ENCODE results near the gene CCDC73. TPM values are rescaled to one million over a fixed set of nuclear protein-coding genes. Genes with fewer than 3 reads are reported as not detected.

The CCDC73 gene
- total RNA-seq, 1 experiment from 2014 or later: 0.04 TPM

GRCh38 chr11:32594272-32594671, 200.2 kb downstream of the CCDC73 start:
- Histone ChIP-seq H3K9ac (ENCODE audit: low read length) (no peak overlapping the region), H3K36me3 (ENCODE audit: low read depth, low read length) (peaks cover 77% of the 10 kb centered on the region), H2AFZ (ENCODE audit: low read length) (no peak overlapping the region), H3K27me3 (ENCODE audit: low read length) (no peaks in the 10 kb centered on the region), H3K4me2 (ENCODE audit: low read length) (no peak overlapping the region), H3K27ac (ENCODE audit: low read length) (no peak overlapping the region), H3K4me3 (ENCODE audit: low read length) (no peak overlapping the region), H3K9me3 (ENCODE audit: low read length) (no peaks in the 10 kb centered on the region), H3K9me2 (replicated peaks; ENCODE audit: low read length) (no peaks in the 10 kb centered on the region), H3K4me1 (ENCODE audit: insufficient read depth, low read length) (no peaks in the 10 kb centered on the region), H3F3A (ENCODE audit: low read length, unreplicated experiment) (no peaks in the 10 kb centered on the region), H3K79me2 (ENCODE audit: low read length) (peaks cover 39% of the 10 kb centered on the region), H4K20me1 (ENCODE audit: low read length) (0 out of 2 replicates have a peak, but pooled peaks cover 5% of the 10 kb centered on the region)
- ChIA-PET POLR2A (ENCODE audit: unreplicated experiment) (no interaction called here), CTCF (no interaction called here)
- TF ChIP-seq EZH2 (IDR thresholded peaks at IDR 0.05; ENCODE audit: low read length, unreplicated experiment) (no peak), CTCF (conservative IDR thresholded peaks at IDR 0.05; ENCODE audit: low read depth, low read length) (no peak), EZH2phosphoT487 (IDR thresholded peaks at IDR 0.05; ENCODE audit: borderline replicate concordance, low read length) (no peak)
- DNase-seq (no peak), ATAC-seq (no peak)
- BruUV-seq (replicated peaks): no TSS peak
- intact Hi-C loops (cut with micrococcal nuclease): no loop called here

DNA sequence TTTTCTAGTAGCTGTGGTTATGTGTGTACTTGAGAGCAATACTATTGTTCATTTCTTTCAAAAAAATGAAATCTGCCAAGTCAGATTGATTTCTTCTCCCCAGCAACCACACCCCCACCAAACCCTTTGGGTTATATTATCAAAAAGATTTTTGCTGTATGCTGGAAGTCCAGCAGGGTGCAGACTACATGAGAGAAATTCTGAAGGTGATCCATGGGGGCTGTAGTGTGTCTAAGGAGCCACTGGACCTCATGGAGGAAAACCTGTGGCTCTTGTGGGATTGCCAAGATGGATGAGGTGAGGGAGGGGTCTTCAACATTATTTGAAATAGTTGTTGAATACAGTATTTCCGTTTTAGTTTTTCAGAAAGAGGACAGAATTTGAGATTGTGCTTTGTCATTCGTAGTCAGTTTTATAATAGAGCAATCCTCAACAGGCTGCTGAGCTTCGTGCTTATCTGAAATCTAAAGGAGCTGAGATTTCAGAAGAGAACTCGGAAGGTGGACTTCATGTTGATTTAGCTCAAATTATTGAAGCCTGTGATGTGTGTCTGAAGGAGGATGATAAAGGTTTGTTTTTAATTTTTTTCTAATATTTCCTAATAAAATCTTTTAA, 207.8 kb downstream of the CCDC73 start:
- no TSS peak for BruUV-seq (replicated peaks)

More for the DNA sequence above, 207.8 kb downstream of the CCDC73 start:
- Histone ChIP-seq H3K9ac (ENCODE audit: low read length) (no peak overlapping the region), H3K4me2 (ENCODE audit: low read length) (peak overlapping the region; percentile 96), H3F3A (ENCODE audit: low read length, unreplicated experiment) (no peaks in the 10 kb centered on the region), H2AFZ (ENCODE audit: low read length) (no peak overlapping the region), H3K4me1 (ENCODE audit: insufficient read depth, low read length) (peaks cover 28% of the 10 kb centered on the region), H3K4me3 (ENCODE audit: low read length) (peak overlapping the region; percentile 87), H3K27me3 (ENCODE audit: low read length) (no peaks in the 10 kb centered on the region), H3K9me3 (ENCODE audit: low read length) (no peaks in the 10 kb centered on the region), H3K27ac (ENCODE audit: low read length) (no peak overlapping the region), H3K36me3 (ENCODE audit: low read depth, low read length) (peaks cover 44% of the 10 kb centered on the region), H4K20me1 (ENCODE audit: low read length) (peaks cover 42% of the 10 kb centered on the region), H3K9me2 (replicated peaks; ENCODE audit: low read length) (no peaks in the 10 kb centered on the region), H3K79me2 (ENCODE audit: low read length) (peaks cover 73% of the 10 kb centered on the region)
- ATAC-seq: peak; percentile 32
- TF ChIP-seq CTCF (conservative IDR thresholded peaks at IDR 0.05; ENCODE audit: low read depth, low read length): peak; percentile 63
- no peak for TF ChIP-seq EZH2phosphoT487 (IDR thresholded peaks at IDR 0.05; ENCODE audit: borderline replicate concordance, low read length)
- intact Hi-C loops (cut with micrococcal nuclease): loop anchor here (1.0 kb wide), 1 partner anchor 206 kb away; no protein-coding TSS in a partner anchor
- ChIA-PET CTCF (no interaction called here), POLR2A (ENCODE audit: unreplicated experiment) (no interaction called here)
- peak; percentile 55 for DNase-seq
